GM03348 (cell line): ENCODE data around the gene ZBTB16.

Source experiments
- DNase-seq: peaks from one replicate; pipeline ENCODE4 v3.0.0; 2012; ENCODE audit warnings: low spot score

Gene ZBTB16

DNA sequence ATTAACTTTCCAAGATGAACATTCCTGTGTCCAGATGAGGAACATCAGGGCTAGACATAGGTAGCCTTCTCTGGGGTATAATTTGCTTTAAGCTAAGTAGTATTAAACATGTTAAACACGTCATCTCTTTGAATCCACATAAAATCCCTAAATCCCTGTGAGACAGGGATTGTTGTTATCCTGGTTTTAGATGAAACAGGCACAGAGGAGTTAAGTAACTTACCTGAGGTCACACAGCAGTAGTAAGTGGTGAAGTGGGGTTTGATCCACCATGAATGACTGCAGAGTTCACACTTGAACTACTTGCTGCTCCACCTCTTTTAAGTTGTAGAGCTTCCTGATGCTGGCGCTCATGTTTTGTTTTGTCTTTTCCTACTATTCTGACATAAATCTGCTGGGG, 154.1 kb downstream of the ZBTB16 start:
- no peak for DNase-seq

- no peak for DNase-seq
These were observed 155.9 kb downstream of the ZBTB16 start for GRCh38 chr11:114215428-114215827.

DNA sequence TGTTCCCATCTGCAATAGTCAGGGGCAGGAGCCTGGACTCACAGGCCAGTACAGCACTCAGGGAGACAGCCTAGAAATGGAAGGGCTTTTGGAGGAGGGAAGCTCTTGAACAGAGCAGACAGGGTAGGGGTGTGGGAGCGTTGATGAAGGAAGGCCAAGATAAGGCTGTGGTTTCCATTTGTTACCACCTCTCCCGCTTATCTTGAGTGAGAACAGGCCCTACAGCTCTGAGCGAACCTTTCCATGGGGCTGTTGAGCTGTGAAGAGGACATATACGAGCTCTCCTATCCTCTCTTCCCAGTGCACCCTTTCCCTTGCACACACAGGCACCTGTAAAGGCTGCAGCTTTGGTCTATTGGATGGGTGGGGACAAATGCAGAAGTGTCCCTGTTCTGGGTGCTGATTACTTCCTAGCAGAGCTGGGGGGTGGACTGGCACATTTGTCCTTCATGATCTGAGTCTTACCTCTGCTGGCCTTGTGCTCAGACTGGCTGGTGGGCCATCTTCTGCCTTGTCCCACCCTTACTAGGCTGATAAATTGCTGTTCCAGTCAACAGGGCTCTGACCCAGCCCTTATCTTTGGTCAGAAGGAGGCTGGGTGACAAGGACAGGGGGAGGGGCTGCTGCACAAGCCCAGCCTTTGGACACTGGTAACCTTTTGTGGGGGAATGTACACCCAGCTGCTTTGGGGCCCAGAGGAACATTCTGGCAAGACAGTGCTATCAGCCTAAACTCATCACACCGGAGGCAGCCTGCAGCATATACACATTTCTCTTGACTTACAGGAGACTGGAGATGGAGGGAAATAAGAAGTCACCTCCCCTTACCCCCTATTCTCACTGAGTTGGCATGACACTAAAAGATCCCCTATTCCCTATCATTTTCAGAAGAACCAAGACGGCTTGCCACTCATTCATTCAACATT, 156.6 kb downstream of the ZBTB16 start:
- no peak for DNase-seq

DNA sequence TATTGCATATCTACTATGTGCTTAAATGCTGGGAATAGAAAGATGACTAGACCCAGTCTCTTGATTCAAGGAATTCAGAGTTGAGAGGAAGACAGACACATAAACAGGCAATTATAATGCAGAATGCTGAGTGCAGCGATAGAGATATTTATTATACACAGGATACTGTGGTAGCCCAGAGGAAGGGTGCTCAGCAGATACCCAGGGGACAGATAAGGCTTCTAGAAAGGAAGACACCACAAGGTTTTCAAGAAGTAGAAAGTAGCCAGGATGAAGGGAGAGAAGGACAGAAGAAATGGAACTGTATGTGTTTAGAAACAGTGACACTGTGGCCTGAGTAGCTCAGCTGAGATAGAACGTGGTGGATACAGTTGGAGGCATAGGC, 157.3 kb downstream of the ZBTB16 start:
- DNase-seq: no peak

DNA sequence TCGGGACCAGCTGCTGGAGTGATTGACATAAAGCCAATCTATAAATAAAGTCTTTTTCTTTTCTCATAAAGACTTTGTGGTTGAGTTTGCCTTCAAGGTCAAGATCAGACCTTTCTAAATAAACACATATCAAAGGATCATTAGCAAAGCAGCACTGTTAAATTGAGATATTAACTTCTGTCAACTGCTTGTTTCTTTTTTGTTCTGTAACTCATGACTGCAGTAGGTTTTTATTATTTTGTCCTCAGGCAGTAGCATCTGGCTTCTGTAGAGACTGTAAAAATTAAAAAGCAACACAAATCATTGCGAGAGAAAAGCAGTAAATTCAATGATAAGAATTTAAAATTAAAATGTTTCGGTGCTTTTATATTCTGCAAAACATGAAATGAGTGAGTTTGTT, 159.0 kb downstream of the ZBTB16 start:
- no peak for DNase-seq

DNA sequence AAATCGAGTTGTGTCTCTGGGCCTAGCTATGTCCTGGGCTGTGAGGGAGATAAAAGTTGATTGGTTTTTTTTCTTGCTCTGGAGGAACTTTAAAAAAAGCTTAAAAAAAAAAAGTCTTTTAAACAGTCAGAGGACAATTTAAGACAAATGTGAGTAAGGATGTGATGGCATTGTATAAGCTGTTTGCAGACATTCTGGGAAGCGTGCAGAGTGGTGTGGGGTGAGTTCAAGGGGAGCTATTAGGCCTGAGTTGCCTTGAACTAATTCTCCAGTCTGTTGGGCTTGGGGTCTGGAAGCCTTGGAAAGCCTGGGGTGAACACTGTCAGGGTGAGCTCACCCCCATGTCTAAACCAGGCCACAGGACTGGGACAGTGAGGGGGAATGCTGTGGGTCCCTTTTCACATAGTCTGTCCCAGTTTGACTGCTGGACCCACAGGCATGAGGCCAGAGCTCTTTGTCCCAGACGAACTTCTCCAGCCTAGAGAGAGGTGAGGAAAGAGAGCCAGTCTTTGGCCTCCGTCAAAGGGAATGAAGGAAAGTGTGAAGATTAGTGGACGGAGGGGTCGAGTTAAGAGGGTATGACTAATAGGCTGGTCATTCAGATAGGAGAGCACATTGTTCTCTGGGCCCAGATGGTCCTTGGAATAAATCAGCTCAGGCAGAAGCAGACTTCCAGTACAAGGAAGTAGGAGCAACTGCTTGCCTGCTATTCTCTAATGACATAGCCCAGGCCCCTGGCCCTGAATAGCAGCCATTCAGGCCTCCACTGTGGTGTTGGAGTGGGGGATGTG, 160.2 kb downstream of the ZBTB16 start:
- DNase-seq: no peak

GRCh38 chr11:114221037-114221436, 161.5 kb downstream of the ZBTB16 start:
- no peak for DNase-seq

DNA sequence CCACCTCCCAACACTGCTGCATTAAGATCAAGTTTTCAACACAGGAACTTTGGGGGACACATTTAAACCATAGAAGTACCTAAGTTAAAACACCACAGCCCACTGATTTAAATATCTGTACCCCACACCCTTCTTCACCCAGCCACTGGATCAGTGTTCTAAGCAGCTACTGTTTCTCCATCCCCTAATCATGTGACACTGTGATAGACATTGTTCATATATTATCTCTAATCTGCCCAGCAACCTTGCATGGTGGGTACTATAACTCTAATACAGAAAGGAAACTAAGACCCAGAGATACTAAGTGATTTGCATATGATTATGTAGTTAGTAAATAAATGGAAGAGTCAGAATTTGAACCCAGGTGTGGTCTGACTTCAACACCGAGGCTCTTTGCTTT, 166.2 kb downstream of the ZBTB16 start:
- DNase-seq: no peak

DNA sequence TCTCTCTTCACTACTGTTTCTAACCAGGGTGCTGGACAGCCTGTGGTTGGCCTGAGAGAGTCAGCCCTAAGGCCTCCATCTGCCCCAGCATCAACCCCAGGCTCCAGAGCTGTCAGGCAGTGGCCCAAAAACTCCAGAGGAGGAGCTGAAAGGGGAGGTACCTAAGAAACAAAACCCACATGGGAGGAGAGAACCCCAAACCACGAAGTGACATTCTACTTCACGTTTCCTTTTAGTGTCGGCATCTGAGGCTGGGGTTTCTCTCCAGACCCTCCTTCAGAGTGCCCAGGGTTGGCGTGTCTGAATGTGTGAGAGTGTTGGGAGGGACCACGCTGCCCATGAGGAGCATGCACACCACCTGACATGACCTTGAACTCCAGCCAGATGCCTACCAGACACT, 166.8 kb downstream of the ZBTB16 start:
- DNase-seq: no peak

DNA sequence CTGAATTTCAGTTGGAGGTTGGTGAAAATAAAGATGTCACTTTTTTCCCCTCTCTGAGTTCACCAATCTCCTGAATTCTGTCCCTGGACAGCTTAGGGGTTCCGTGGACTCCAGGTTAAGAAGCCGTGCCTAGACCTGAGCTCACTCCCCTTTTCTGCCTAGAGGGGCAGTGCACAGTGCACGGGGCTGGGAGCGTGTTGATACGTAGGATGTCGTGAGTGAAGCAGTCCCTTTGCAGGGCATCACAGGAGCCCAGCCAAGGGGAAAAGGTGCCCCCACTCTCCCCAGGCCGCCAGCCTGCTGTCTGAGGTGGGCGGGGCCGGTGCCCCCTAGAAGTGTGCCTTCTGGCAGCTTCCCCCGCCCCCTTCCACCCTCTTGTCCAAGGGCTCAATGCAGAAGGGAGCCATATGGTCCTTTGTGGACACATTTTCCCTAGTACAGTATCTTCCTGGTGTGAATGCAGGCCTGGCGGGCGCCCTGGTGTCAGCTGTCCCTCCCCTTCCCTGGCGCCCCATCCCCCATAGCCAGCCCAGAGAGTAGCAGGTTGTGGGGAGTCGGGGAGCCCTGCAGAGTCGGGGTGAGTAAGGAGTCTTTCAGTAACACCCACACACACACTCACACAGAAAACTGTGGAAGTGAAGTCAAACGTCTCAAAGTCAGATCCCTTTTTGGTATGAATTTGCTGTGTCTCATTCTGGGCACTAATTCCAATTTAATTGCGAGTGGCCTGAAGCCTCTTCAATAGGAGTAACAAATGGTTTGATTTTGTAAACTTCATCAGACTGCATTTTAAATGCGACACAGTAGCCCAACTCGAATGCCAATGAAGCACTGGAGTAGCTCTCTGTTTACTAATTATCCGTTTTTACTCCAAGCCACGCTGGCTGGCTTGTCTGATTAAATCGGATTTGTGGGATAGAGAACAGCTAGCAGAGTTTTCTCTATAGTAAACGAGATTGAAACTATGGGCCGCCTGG, 169.2 kb downstream of the ZBTB16 start:
- DNase-seq: no peak

DNA sequence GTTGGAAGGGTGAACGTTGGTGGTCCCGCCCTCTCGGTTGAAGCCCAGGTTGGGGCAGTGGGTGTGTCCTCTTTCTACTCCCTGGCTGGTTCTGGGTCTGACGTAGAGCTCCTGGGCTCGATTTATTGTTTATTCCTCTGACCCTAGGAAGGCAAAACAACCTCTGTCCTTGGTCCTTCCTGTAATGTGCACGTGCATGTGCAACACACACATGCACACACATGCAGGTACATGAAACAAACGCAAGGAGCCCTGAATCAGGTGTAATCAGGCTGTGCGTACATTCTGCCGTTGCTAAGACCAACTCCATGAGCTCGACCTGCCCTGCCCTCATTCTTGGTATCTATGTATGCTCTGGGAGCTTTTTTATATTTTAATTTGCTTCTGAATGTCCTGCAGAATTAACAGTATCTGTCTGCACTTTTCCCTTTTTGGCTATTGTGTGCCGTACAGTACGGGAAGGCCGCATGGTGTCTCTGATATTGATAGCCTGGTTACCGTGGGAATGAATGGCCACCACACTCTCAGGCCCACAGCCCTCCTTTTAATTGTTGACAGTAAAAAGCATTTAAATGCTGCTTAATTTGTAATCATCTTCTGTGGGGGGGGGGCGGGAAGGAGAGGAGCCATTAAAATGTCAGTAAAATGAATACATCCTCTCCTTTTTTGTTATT, 170.7 kb downstream of the ZBTB16 start:
- DNase-seq: no peak

GRCh38 chr11:114232400-114233059, 173.0 kb downstream of the ZBTB16 start:
- no peak for DNase-seq

- DNase-seq: no peak
These were observed 174.2 kb downstream of the ZBTB16 start for GRCh38 chr11:114233755-114234154.

DNA sequence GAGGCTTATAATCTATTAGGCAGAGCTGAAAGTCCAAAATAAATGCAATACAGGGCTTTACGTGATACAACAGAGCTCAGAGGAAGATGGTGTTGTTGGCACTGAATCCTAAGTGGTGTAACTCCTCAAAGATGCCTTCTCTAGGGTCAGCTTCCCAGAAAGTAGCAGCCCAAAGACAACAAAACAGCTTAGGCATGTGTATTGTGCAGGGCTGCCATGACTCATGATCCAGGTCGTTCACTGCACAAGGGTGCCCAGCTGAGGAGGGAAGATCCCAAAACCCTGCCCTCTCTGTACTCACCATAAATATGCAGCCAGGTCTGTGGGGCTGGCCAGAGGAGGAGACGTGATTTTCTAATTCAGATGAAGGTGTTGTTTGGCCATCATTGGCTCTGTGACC, 177.3 kb downstream of the ZBTB16 start:
- DNase-seq: no peak

GRCh38 chr11:114237321-114238280, 178.1 kb downstream of the ZBTB16 start:
- DNase-seq: no peak

GRCh38 chr11:114239753-114240161, 180.2 kb downstream of the ZBTB16 start:
- no peak for DNase-seq

DNA sequence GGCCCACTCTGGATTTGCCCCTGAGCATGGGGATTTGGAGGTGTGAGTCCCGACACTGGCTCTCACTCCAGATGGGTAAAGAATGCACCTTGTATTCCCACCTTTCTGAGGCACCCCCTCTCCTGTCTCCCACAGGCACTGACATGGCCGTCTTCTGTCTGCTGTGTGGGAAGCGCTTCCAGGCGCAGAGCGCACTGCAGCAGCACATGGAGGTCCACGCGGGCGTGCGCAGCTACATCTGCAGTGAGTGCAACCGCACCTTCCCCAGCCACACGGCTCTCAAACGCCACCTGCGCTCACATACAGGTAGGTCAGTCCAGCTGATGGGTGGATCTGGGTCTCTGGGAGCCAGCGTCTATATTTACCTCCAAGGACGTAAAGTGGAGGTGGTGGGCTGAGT, 182.5 kb downstream of the ZBTB16 start:
- no peak for DNase-seq

GRCh38 chr11:114243461-114244372, 184.2 kb downstream of the ZBTB16 start:
- DNase-seq: no peak
